MCF 10A (cell line): ENCODE measurements around the gene HORMAD2. TPM values are rescaled to one million over a fixed set of nuclear protein-coding genes. Genes with fewer than 3 reads are reported as not detected.

Source experiments
- BruUV-seq: library from RNA; stranded (reverse); fragments of 400-500 nt; replicated peaks from 2 replicates; lab custom pipeline; 2021; lab: Mats Ljungman, UMichigan
- CTCF ChIA-PET: fragments of 300-600 bp; sonication (Branson Sonifier 250); formaldehyde crosslinking; extraction: SDS; loops from one replicate; lab custom pipeline; 2021; ENCODE audit warnings: antibody characterized with exemption, inconsistent platforms; lab: Yijun Ruan, JAX
- POLR2A ChIA-PET: fragments of 300-600, 350-650 bp; sonication (Branson Sonifier 250); formaldehyde crosslinking; extraction: SDS; loops from one replicate; lab custom pipeline; 2020; ENCODE audit warnings: antibody characterized with exemption, inconsistent platforms; lab: Yijun Ruan, JAX
- DNase-seq: peaks from one replicate; pipeline ENCODE4 v3.0.0-alpha.2; 2018; ENCODE audit not compliant: unreplicated experiment
- H3K27ac Mint-ChIP-seq: one replicate; pipeline ENCODE4 v1.8.0; 2022; ENCODE audit warnings: mild to moderate bottlenecking, low read depth, mixed read lengths; ENCODE audit not compliant: unreplicated experiment
- H3K27me3 Mint-ChIP-seq: one replicate; pipeline ENCODE4 v1.8.0; 2022; ENCODE audit warnings: mixed read lengths; ENCODE audit not compliant: insufficient read depth, unreplicated experiment
- H3K36me3 Mint-ChIP-seq: one replicate; pipeline ENCODE4 v1.8.0; 2022; ENCODE audit warnings: mild to moderate bottlenecking, moderate library complexity, mixed read lengths; ENCODE audit not compliant: insufficient read depth, unreplicated experiment
- H3K4me1 Mint-ChIP-seq: one replicate; pipeline ENCODE4 v1.8.0; 2022; ENCODE audit warnings: mixed read lengths; ENCODE audit not compliant: insufficient read depth, unreplicated experiment
- H3K4me3 Mint-ChIP-seq: one replicate; pipeline ENCODE4 v1.8.0; 2022; ENCODE audit warnings: mild to moderate bottlenecking, moderate library complexity, mixed read lengths; ENCODE audit not compliant: unreplicated experiment
- H3K9me3 Mint-ChIP-seq: one replicate; pipeline ENCODE4 v1.8.0; 2022; ENCODE audit warnings: mixed read lengths; ENCODE audit not compliant: unreplicated experiment
- intact Hi-C: fragments of 100-400 bp; cut with micrococcal nuclease; formaldehyde crosslinking; loops from 2 replicates; pipeline ENCODE4 v1.14.1; 2022
- total RNA-seq: library from RNA; stranded (reverse); gene quantifications from 2 replicates; pipeline ENCODE4 v1.2.3, GENCODE V29; 2022
- TF ChIP-seq, protein P1 (sequence below): fragments of 200-600 bp; IDR thresholded peaks from one replicate; pipeline ENCODE4 v1.8.0; 2022; ENCODE audit warnings: antibody characterized with exemption, mild to moderate bottlenecking; ENCODE audit not compliant: unreplicated experiment

The HORMAD2 gene
- total RNA-seq, 1 experiment from 2014 or later, result not detected

- Mint-ChIP-seq H3K4me1 (peaks cover 19% of the 10 kb centered on the region), H3K27ac (no peak overlapping the region), H3K4me3 (no peak overlapping the region), H3K36me3 (no peaks in the 10 kb centered on the region), H3K27me3 (no peaks in the 10 kb centered on the region), H3K9me3 (no peaks in the 10 kb centered on the region)
- DNase-seq, result no peak
- intact Hi-C loops, result no loop called here
- TF ChIP-seq, protein P1, sequence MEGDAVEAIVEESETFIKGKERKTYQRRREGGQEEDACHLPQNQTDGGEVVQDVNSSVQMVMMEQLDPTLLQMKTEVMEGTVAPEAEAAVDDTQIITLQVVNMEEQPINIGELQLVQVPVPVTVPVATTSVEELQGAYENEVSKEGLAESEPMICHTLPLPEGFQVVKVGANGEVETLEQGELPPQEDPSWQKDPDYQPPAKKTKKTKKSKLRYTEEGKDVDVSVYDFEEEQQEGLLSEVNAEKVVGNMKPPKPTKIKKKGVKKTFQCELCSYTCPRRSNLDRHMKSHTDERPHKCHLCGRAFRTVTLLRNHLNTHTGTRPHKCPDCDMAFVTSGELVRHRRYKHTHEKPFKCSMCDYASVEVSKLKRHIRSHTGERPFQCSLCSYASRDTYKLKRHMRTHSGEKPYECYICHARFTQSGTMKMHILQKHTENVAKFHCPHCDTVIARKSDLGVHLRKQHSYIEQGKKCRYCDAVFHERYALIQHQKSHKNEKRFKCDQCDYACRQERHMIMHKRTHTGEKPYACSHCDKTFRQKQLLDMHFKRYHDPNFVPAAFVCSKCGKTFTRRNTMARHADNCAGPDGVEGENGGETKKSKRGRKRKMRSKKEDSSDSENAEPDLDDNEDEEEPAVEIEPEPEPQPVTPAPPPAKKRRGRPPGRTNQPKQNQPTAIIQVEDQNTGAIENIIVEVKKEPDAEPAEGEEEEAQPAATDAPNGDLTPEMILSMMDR, result no peak
- no TSS peak for BruUV-seq
- ChIA-PET CTCF (no interaction called here), POLR2A (interaction anchor here (0.6 to 1.2 kb wide), 2 partner anchors 9 to 193 kb away, joined by 3 read pairs; no protein-coding TSS in a partner anchor)
These were observed 33.4 kb upstream of the HORMAD2 start for GRCh38 chr22:30046716-30047363.

- ChIA-PET POLR2A (interaction anchor here (1.2 kb wide), 1 partner anchor 9 kb away, joined by 3 read pairs; no protein-coding TSS in a partner anchor), CTCF (interaction anchor here (1.1 kb wide), 1 partner anchor 42 kb away, joined by 4 read pairs; no protein-coding TSS in a partner anchor)
- no TSS peak for BruUV-seq
- Mint-ChIP-seq H3K4me3 (no peak overlapping the region), H3K27me3 (no peaks in the 10 kb centered on the region), H3K36me3 (no peaks in the 10 kb centered on the region), H3K9me3 (no peaks in the 10 kb centered on the region), H3K4me1 (peaks cover 19% of the 10 kb centered on the region), H3K27ac (no peak overlapping the region)
- TF ChIP-seq, protein P1, result no peak
- intact Hi-C loops, result no loop called here
- no peak for DNase-seq
These were observed 32.9 kb upstream of the HORMAD2 start for GRCh38 chr22:30047364-30047738.

GRCh38 chr22:30048681-30049080, 31.6 kb upstream of the HORMAD2 start:
- Mint-ChIP-seq H3K9me3 (no peaks in the 10 kb centered on the region), H3K4me1 (peaks cover 14% of the 10 kb centered on the region), H3K4me3 (no peak overlapping the region), H3K36me3 (no peaks in the 10 kb centered on the region), H3K27me3 (no peaks in the 10 kb centered on the region), H3K27ac (no peak overlapping the region)
- DNase-seq, result no peak
- intact Hi-C loops, result no loop called here
- ChIA-PET POLR2A (no interaction called here), CTCF (no interaction called here)
- TF ChIP-seq, protein P1, result no peak
- BruUV-seq, result no TSS peak

DNA sequence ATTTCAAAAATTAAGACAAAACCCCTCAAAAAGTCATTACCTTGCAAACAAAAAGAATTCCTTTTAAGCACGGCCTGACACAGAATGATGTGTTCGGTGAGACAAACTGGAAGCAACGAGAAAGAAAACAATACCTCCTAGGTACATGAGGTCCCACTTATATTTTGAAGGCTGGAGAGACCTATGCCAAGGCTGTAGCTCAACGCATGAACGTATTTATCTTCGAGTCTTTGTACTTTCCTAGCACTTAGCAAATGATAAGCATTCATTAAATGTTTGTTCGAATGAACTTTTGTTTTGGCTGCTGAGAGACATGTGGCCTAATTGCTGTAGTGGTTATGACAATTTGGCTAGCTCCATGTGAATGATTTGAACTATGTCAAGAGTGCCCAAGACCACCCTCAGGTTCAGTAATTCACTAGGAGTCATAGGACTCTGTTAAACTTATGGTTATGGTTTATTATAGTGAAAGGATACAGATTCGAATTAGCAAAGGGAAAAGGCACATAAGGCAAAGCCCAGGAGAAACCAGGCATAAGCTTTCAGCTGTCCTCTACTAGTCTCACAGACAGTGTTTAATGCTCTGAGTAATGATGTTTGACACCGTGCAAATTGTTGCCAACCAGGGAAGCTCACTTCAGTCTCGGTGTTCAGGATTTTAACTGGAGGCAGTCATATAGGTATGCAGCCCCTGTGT, 26.0 kb upstream of the HORMAD2 start:
- no peak for DNase-seq
- no TSS peak for BruUV-seq
- no peak overlapping the region for H3K4me3 Mint-ChIP-seq
- H3K27ac Mint-ChIP-seq, result no peak overlapping the region
- H3K36me3 Mint-ChIP-seq, result no peaks in the 10 kb centered on the region
- H3K9me3 Mint-ChIP-seq, result peaks cover 7% of the 10 kb centered on the region
- no peaks in the 10 kb centered on the region for H3K27me3 Mint-ChIP-seq
- CTCF ChIA-PET, result interaction anchor here (0.8 to 1.3 kb wide), 2 partner anchors 11 to 35 kb away, joined by 3 read pairs; no protein-coding TSS in a partner anchor
- POLR2A ChIA-PET, result no interaction called here
- TF ChIP-seq, protein P1, result no peak
- H3K4me1 Mint-ChIP-seq, result peaks cover 6% of the 10 kb centered on the region
- intact Hi-C loops, result no loop called here
